GM18909 (cell line): ENCODE results near the gene TRAF5.
"Not testable (repeated sequence)": the region's sequence is repeated elsewhere in the genome, so short reads cannot be mapped to it uniquely, and the experiment has no call there.

ENCODE experiments used
- ATAC-seq: cut with Tn5 transposase; IDR thresholded peaks from one replicate; pipeline ENCODE4 v1.9.1; 2021; ENCODE audit warnings: mild to moderate bottlenecking; ENCODE audit not compliant: unreplicated experiment, poor library complexity

The TRAF5 gene

GRCh38 chr1:211375949-211376348, 49.3 kb downstream of the TRAF5 start:
- no peak for ATAC-seq

- no peak for ATAC-seq
Observed at GRCh38 chr1:211376807-211377470, 50.3 kb downstream of the TRAF5 start.

DNA sequence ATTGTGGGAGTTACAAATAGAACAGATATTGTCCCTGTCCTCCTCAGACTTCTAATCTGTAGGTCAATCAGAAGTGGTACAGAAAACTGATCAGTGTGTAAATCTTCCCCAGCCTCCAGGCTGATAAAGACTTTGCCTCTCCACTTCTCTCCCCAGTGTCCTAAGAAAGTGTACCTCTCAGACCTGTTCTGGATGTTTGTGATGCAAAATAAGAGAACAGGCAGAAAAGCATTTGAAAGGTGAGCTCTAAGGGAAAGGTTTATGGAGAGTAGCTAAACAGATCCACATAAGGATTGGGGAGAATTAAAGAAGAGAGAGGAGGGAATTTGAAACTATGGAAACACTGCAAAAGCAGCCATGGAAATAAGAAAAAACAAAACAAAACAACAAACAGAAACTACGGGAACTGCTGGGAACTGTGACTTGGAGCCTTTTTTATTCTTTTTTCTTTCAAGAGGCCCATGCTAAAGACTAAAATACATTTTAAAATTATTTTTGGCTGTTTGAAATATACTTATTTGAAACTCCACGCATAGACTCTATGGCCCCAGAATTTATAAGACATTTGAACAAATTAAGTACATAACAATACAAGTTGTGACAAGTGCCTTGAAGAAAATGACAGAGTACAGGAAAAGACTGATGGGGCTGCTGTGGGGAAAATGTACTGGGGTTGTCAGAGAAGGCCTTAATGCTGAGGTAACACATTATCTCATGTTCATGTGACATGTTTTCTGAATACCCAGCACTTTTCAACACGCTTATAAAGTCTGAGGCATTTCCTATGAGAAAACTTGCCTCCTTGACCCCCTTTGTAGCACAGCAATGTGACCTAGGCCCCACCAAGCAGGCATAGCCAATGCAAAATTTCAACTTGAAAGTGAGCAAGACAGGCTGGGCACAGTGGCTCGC, 51.2 kb downstream of the TRAF5 start:
- ATAC-seq: no peak

DNA sequence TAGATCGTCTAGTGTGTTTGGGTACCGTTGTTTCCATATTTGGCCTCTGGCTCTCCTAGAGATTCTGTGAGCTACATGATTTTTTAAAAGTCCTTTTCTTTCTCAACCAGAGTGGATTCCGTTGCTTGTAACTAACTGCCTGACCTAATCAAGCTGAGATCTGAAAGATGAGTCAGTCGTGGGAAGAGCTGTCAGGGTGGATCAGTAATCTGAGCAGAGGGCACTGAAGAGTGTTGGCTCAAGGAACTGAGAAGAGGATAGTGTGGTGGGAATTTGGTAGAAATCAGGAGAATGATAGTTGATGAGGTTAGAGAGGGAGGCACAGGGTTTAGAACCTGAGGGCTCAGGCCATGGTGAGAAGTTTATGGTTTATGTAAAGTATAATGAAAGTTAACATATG, 52.2 kb downstream of the TRAF5 start:
- no peak for ATAC-seq

DNA sequence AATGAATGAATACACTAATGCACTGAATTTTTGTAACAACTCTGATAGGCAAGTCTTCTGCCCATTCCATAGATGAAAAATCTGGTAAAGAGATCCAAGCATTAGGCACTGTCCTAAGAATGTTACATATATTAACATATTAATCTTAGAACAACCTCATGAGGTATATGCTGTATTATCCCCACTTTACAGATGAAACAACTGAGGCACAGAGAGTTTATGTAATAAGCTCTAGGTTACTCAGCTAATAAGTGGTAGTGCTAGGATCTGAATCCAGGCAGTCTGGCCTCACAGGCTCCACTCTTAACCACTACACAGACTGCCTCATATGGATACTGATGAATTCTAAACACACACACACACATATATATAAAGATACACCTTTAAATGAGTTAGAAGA, 52.8 kb downstream of the TRAF5 start:
- no peak for ATAC-seq

GRCh38 chr1:211381481-211382181, 55.0 kb downstream of the TRAF5 start:
- no peak for ATAC-seq

DNA sequence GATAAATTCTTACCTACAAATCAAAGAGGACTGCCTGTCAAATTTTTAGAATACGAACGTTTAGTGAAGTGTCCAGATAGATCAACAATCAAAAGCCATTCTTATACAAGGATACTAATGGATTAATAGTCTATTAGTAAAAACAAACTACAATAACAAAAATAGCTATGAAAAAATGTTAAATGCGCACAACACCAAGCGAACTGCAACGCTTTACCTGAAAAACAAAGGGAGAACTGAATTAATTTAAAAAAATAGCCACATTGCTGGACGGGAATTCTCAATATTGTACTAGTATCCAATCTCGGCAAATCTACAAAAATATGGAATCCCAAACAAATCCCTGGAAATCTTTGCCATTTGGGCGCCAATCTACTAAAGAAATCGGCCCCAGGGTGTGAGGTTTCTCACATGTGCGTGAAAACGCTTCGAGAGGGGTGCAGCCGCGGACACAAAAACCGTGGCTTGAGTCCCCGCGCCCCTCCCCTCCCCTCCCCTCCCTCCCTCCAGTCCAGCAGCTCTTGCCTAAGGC, 55.6 kb downstream of the TRAF5 start:
- ATAC-seq: no peak

- ATAC-seq: peak; percentile 97
Observed at GRCh38 chr1:211382714-211383480, 56.3 kb downstream of the TRAF5 start.

GRCh38 chr1:211384524-211384923, 57.9 kb downstream of the TRAF5 start:
- ATAC-seq: no peak

- no peak for ATAC-seq
Observed at GRCh38 chr1:211386921-211387320, 60.3 kb downstream of the TRAF5 start.

GRCh38 chr1:211390829-211391228, 64.2 kb downstream of the TRAF5 start:
- ATAC-seq: not testable (repeated sequence)

DNA sequence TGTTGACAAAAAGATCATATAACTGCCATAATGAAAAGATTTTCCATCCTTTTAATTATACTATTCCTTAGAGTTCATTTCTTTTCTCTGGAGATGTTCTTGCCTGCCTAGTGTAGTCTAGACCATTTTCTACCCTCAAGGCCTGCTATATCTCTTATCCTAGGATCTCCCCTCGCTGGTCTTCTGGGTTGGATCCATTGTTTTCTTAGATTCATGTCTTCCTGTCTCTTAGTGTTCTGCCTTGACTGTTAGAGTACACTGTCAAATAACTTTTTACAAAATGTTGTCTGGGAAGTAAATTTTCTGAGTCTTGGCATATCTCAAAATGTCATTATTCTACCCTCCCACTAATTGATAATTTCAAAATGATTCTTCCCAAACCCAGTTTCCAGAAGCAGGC, 66.6 kb downstream of the TRAF5 start:
- ATAC-seq: no peak

DNA sequence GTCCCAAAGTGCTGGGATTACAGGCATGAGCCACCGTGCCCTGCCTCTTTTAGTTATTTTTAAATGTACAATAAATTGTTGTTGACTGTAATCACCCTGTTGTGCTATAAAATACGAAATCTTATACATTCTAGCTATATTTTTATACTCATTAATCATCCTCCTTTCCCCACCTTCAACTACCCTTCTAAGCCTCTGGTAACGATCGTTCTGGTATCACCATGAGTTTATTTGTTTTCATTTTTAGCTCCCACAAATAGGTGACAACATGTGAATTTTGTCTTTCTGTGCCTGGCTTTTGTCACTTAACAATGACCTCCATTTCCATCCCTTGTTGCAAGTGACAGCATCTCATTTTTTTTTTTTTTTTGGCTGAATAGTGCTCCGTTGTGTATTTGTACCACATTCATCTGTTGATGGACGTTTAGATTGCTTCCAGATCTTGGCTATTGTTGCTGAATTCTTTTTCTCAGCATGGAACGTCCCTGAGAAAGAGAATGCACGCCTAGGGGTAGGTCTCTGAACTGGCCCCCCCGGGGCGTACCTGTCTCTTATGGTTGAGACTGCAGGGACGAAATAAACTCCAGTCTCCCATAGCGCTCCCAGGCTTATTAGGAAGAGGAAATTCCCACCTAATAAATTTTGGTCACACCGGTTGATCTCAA, 71.8 kb downstream of the TRAF5 start:
- not testable (repeated sequence) for ATAC-seq

GRCh38 chr1:211399851-211400393, 73.3 kb downstream of the TRAF5 start:
- ATAC-seq: not testable (repeated sequence)

DNA sequence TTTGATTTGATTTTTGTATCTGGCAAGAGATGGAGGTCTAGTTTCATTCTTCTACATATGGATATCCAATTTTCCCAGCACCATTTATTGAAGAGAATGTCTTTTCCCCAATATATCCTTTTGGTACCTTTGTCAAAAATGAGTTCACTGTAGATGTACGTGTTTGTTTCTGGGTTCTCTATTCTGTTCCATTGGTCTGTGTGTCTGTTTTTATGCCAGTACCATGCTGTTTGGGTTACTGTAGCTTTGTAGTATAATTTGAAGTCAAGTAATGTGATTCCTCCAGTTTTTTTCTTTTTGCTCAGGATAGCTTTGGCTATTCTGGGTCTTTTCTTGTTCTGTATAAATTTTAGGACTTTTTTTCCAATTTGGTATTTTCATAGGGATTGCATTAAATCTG, 75.1 kb downstream of the TRAF5 start:
- not testable (repeated sequence) for ATAC-seq

DNA sequence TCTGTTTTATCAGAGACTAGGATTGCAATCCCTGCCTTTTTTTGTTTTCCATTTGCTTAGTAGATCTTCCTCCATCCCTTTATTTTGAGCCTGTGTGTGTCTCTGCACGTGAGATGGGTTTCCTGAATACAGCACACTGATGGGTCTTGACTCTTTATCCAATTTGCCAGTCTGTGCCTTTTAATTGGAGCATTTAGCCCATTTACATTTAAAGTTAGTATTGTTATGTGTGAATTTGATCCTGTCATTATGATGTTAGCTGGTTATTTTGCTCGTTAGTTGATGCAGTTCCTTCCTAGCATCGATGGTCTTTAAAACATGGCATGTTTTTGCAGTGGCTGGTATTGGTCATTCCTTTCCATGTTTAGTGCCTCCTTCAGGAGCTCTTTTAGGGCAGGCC, 79.5 kb downstream of the TRAF5 start:
- not testable (repeated sequence) for ATAC-seq

- not testable (repeated sequence) for ATAC-seq
Observed at GRCh38 chr1:211407749-211408148, 81.1 kb downstream of the TRAF5 start.

- no peak for ATAC-seq
Observed at GRCh38 chr1:211411639-211412038, 85.0 kb downstream of the TRAF5 start.

- ATAC-seq: no peak
Observed at GRCh38 chr1:211415700-211416099, 89.1 kb downstream of the TRAF5 start.
